ENCODE measurements around the gene PAX6. TPM values are rescaled to one million over a fixed set of nuclear protein-coding genes. Genes with fewer than 3 reads are reported as not detected.

PAX6 gene
- total RNA-seq, 4 donors from 2014 or later: not detected

DNA sequence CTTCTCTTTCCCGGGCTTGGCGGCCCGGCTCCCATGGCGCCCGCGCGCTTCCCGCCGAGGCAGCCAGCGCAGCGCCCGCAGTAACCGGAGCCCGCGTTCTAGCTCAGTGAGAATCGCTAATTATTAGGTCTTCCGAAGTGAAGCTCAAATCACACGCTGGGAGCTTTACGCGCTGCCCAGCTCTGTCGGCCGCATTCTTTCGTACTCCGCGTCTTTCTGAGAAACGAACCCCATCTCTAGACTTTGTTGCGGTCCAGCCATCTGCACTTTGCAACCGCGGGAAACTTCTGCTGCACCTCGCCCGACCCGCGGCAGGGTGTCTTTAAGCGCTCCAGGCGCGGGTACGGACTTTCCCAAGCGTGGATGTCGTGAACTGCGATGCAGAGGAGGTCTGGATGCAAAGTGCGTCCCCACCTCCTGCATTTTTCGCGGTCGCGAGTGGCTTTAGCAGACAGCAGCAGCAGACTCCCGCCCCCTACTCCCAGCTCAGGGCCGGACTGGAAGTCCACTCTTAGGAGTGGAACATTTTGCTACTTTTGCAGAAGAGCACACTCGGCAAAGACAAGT is 6.0 kb upstream of the PAX6 start:
- TF ChIP-seq, protein P1, sequence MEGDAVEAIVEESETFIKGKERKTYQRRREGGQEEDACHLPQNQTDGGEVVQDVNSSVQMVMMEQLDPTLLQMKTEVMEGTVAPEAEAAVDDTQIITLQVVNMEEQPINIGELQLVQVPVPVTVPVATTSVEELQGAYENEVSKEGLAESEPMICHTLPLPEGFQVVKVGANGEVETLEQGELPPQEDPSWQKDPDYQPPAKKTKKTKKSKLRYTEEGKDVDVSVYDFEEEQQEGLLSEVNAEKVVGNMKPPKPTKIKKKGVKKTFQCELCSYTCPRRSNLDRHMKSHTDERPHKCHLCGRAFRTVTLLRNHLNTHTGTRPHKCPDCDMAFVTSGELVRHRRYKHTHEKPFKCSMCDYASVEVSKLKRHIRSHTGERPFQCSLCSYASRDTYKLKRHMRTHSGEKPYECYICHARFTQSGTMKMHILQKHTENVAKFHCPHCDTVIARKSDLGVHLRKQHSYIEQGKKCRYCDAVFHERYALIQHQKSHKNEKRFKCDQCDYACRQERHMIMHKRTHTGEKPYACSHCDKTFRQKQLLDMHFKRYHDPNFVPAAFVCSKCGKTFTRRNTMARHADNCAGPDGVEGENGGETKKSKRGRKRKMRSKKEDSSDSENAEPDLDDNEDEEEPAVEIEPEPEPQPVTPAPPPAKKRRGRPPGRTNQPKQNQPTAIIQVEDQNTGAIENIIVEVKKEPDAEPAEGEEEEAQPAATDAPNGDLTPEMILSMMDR (IDR thresholded peaks at IDR 0.05; ENCODE audit: low read depth): no peak

DNA sequence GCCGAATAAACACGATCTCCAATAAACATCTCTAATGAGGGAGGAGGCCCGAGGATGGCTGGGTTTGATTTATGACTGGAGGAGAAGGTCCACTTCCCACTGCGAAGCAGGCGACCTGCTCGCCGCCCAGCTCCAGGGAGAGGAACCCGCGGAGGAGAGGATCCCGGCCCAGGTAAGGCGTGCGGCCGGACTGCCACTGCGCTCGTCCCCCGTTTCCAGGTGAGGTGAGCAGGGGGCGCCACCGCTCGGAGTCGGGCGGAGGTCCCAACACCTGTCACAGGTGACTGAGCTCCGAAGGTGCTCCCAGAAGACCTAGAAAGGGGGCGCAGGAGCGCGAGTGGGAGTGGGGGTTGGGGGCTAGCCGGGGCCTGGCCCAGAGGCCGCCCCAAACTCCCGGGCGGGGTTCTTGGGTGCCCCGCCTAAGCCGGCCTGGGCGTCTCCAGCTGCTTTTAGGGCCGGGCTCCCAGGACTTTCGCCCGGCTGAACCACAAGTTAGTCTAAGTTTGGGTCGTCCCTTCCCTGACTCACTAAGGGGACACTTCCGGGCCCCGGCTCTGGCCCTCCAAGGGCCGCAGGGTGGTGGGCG is 5.4 kb upstream of the PAX6 start:
- TF ChIP-seq, protein P1 (IDR thresholded peaks at IDR 0.05; ENCODE audit: low read depth): no peak

DNA sequence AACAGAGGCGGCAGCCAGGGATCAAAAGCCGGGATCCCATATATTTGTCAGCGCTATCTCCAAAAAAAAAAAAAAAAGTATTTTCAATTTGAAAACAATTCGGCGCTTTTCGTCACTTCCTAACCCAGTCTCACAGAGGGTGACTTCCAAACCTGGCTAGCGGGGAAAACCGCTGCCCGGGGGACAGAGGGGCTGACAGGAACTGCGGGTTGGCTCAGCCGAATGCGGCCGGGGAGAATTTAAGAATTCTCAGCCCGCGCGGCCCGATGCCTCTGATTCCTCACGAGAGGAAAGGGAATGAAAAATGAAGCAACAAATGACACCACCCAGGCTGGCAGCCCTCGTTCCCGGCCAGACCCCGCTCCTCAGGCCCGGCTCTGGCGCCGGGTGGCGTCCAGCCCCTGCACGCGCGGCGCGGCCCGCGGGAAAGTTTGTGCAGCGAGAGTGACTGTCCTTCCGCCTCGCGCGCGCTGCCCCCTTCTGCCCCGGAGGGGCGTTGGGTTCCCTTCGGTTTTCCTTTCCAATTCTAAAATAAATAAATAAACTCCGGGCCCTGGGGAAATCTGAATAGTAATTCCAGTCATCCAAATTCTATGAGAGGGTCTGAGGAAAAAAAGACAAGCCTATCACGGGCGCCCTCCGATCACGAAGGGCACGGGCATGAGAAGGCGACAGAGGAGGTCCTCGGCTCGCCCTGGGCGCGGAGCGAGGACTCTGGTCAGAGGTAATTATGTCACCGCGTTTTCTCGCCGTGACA is 4.8 kb upstream of the PAX6 start:
- TF ChIP-seq, protein P1 (IDR thresholded peaks at IDR 0.05; ENCODE audit: low read depth): no peak

GRCh38 chr11:31814176-31814868 is 3.2 kb upstream of the PAX6 start:
- TF ChIP-seq, protein P1 (IDR thresholded peaks at IDR 0.05; ENCODE audit: low read depth): no peak

- TF ChIP-seq, protein P1 (IDR thresholded peaks at IDR 0.05; ENCODE audit: low read depth): no peak
Measured at GRCh38 chr11:31813391-31814175, 2.5 kb upstream of the PAX6 start.

DNA sequence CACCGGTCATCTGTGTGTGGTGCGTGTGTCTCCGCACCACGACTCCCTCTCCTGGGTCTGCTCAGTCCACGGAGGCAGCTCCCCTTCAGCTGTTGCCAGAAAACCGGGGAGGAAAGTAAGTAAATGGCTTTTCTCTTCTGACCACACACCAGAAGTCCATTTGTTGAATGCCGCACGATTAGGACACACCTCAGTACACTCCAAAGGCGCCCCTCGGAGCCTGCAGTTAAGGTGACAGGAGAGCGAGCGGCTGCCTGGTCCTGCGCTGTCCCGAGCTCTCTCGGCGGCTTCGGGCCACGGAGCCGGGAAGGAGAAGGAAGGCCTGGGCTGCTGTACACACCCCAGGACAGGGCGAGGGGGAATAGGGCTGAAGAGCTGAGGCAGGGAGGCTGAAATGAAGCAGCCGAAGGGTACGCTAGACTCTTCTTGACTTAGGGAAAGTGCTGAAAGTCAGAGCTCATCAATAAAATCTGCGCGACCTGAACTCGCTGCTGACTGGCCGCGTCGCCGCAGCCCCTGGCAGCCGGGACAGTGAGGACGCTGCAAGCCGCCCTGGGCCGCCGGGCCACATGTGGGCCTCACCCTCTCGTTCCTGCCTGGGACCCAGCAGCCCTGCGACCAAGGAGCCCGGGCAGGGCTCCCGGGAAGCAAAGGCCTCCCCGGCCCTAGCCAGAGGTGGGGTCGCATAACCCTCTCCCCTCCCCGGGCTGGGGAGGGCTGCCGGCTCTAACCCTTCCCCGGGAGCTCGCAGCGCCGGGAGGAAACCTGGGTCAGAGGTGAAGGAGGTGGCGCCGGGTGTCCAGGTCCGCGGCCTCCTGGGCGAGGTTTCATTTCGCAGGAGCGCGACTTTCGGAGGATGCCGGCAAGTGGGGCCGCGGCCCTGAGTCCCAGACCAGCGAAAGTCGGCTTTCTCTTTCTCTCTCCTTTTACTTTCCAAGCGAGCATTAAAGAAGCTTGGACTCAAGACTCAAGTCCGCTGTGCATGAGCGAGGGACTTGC is 1.6 kb upstream of the PAX6 start:
- TF ChIP-seq, protein P1 (IDR thresholded peaks at IDR 0.05; ENCODE audit: low read depth): no peak
